Large intestine (tissue), 3 donors: ENCODE data around the gene SAMSN1. TPM values are rescaled to one million over a fixed set of nuclear protein-coding genes. Genes with fewer than 3 reads are reported as not detected.

Source experiments
- DNase-seq, 2 donors: peaks; one replicate each; pipeline versions ENCODE4 v3.0.0 to v3.0.0-alpha.2; 2013
- H3K27ac ChIP-seq: one replicate; pipeline ENCODE4 v1.5.1; 2013; ENCODE audit warnings: low read length
- H3K27me3 ChIP-seq: 2 replicates; pipeline ENCODE4 v1.6.1; 2013; ENCODE audit warnings: low read length; ENCODE audit not compliant: control insufficient read depth, insufficient read depth
- H3K36me3 ChIP-seq: 2 replicates; pipeline ENCODE4 v1.6.1; 2013; ENCODE audit warnings: low read length; ENCODE audit not compliant: control insufficient read depth, insufficient read depth
- H3K4me1 ChIP-seq: one replicate; pipeline ENCODE4 v1.6.1; 2013; ENCODE audit warnings: low read length; ENCODE audit not compliant: control insufficient read depth, insufficient read depth
- H3K4me3 ChIP-seq: one replicate; pipeline ENCODE4 v1.5.1; 2013; ENCODE audit warnings: low read length
- H3K9me3 ChIP-seq: one replicate; pipeline ENCODE4 v1.6.1; 2013; ENCODE audit warnings: mild to moderate bottlenecking, low read depth, low read length, moderate library complexity; ENCODE audit not compliant: control insufficient read depth
- WGBS: methylation state at CpG from one replicate; pipeline ENCODE4 v1.1.5; 2013; ENCODE audit warnings: low lambda C conversion rate; ENCODE audit not compliant: insufficient coverage; 5-methylcytosine and 5-hydroxymethylcytosine counted together
- polyA plus RNA-seq: library from polyadenylated mRNA; unstranded; fragments of 120-200 nt; gene quantifications from one replicate; pipeline ENCODE4 v1.2.1, GENCODE V29; 2013

Gene SAMSN1
- polyA plus RNA-seq, 1 donor = 3.4 TPM

- H3K27ac ChIP-seq = no peak overlapping the region
- H3K27me3 ChIP-seq = no peaks in the 10 kb centered on the region
- H3K9me3 ChIP-seq = no peaks in the 10 kb centered on the region
- H3K36me3 ChIP-seq = no peaks in the 10 kb centered on the region
- no peaks in the 10 kb centered on the region for H3K4me1 ChIP-seq
- H3K4me3 ChIP-seq = no peak overlapping the region
- no peak for DNase-seq
Observed at GRCh38 chr21:14487490-14488432, 58.4 kb downstream of the SAMSN1 start.

GRCh38 chr21:14486869-14487268 is 59.2 kb downstream of the SAMSN1 start:
- Histone ChIP-seq H3K27me3 (no peaks in the 10 kb centered on the region), H3K9me3 (no peaks in the 10 kb centered on the region), H3K27ac (no peak overlapping the region), H3K36me3 (no peaks in the 10 kb centered on the region), H3K4me3 (no peak overlapping the region), H3K4me1 (no peaks in the 10 kb centered on the region)
- no peak for DNase-seq
- 100% methylated on average over 1 of the region's 3 CpGs for WGBS

- no peaks in the 10 kb centered on the region for H3K36me3 ChIP-seq
- no peaks in the 10 kb centered on the region for H3K9me3 ChIP-seq
- no peaks in the 10 kb centered on the region for H3K4me1 ChIP-seq
- H3K27ac ChIP-seq = no peak overlapping the region
- no peak for DNase-seq
- no CpG with 5 or more reads among the region's 2 CpGs for WGBS
- no peak overlapping the region for H3K4me3 ChIP-seq
- H3K27me3 ChIP-seq = no peaks in the 10 kb centered on the region
Observed at GRCh38 chr21:14484188-14485009, 61.7 kb downstream of the SAMSN1 start.

- DNase-seq = no peak
Observed at GRCh38 chr21:14483296-14483695, 62.8 kb downstream of the SAMSN1 start.

GRCh38 chr21:14482165-14482564 is 64.0 kb downstream of the SAMSN1 start:
- H3K27me3 ChIP-seq = no peaks in the 10 kb centered on the region
- WGBS = 90% methylated on average over 6 of the region's 7 CpGs
- H3K36me3 ChIP-seq = no peaks in the 10 kb centered on the region
- H3K9me3 ChIP-seq = no peaks in the 10 kb centered on the region
- no peak overlapping the region for H3K27ac ChIP-seq
- no peak overlapping the region for H3K4me3 ChIP-seq
- DNase-seq = peak in 1 of 2 donors; percentile 12
- H3K4me1 ChIP-seq = no peaks in the 10 kb centered on the region

More at GRCh38 chr21:14483296-14483695, 62.8 kb downstream of the SAMSN1 start:
- no CpG with 5 or more reads among the region's 8 CpGs for WGBS
- H3K36me3 ChIP-seq = no peaks in the 10 kb centered on the region
- H3K4me3 ChIP-seq = no peak overlapping the region
- H3K4me1 ChIP-seq = no peaks in the 10 kb centered on the region
- no peaks in the 10 kb centered on the region for H3K9me3 ChIP-seq
- H3K27ac ChIP-seq = no peak overlapping the region
- H3K27me3 ChIP-seq = no peaks in the 10 kb centered on the region

- Histone ChIP-seq H3K36me3 (no peaks in the 10 kb centered on the region), H3K4me1 (no peaks in the 10 kb centered on the region), H3K4me3 (no peak overlapping the region), H3K27me3 (no peaks in the 10 kb centered on the region), H3K27ac (no peak overlapping the region), H3K9me3 (no peaks in the 10 kb centered on the region)
- no CpG with 5 or more reads among the region's 3 CpGs for WGBS
- no peak for DNase-seq
Observed at GRCh38 chr21:14480411-14481031, 65.6 kb downstream of the SAMSN1 start.

GRCh38 chr21:14479241-14479786 is 66.8 kb downstream of the SAMSN1 start:
- Histone ChIP-seq H3K27ac (no peak overlapping the region), H3K9me3 (no peaks in the 10 kb centered on the region), H3K27me3 (no peaks in the 10 kb centered on the region), H3K36me3 (no peaks in the 10 kb centered on the region), H3K4me3 (no peak overlapping the region), H3K4me1 (no peaks in the 10 kb centered on the region)
- WGBS = 100% methylated on average over 1 of the region's 1 CpG
- no peak for DNase-seq

GRCh38 chr21:14477841-14478240 is 68.3 kb downstream of the SAMSN1 start:
- no peaks in the 10 kb centered on the region for H3K27me3 ChIP-seq
- no peak overlapping the region for H3K4me3 ChIP-seq
- no peak overlapping the region for H3K27ac ChIP-seq
- WGBS = no CpG with 5 or more reads among the region's 1 CpG
- DNase-seq = no peak
- H3K36me3 ChIP-seq = no peaks in the 10 kb centered on the region
- no peaks in the 10 kb centered on the region for H3K9me3 ChIP-seq
- no peaks in the 10 kb centered on the region for H3K4me1 ChIP-seq

- Histone ChIP-seq H3K27ac (no peak overlapping the region), H3K4me3 (no peak overlapping the region), H3K36me3 (no peaks in the 10 kb centered on the region), H3K27me3 (no peaks in the 10 kb centered on the region), H3K9me3 (no peaks in the 10 kb centered on the region), H3K4me1 (no peaks in the 10 kb centered on the region)
- 86% methylated on average over 1 of the region's 2 CpGs for WGBS
- no peak for DNase-seq
Observed at GRCh38 chr21:14477133-14477532, 69.0 kb downstream of the SAMSN1 start.

GRCh38 chr21:14474995-14475394 is 71.1 kb downstream of the SAMSN1 start:
- Histone ChIP-seq H3K9me3 (no peaks in the 10 kb centered on the region), H3K27ac (no peak overlapping the region), H3K4me1 (no peaks in the 10 kb centered on the region), H3K36me3 (no peaks in the 10 kb centered on the region), H3K4me3 (no peak overlapping the region), H3K27me3 (no peaks in the 10 kb centered on the region)
- DNase-seq = no peak
